HG03064 (cell line): ENCODE results near the gene CACNB4.
"Not testable (repeated sequence)": the region's sequence is repeated elsewhere in the genome, so short reads cannot be mapped to it uniquely, and the experiment has no call there.

Experiments
- ATAC-seq: cut with Tn5 transposase; IDR thresholded peaks from one replicate; pipeline ENCODE4 v1.9.1; 2021; ENCODE audit warnings: low read depth; ENCODE audit not compliant: unreplicated experiment

The CACNB4 gene

DNA sequence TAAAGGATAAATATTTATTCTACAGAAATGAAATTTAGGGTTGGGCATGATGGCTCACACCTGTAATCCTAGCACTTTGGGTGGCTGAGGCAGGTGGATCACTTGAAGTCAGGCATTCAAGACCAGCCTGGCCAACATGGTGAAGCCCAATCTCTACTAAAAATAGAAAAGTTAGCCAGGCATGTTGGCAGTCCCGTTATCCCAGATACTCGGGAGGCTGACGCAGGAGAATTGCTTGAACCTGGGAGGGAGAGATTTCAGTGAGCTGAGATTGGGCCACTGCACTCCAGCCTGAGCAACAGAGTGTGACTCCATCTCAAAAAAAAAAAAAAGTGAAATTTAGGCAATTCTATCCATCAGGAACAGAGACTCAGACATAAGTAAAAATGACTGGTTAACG, 8.1 kb downstream of the CACNB4 start:
- not testable (repeated sequence) for ATAC-seq

DNA sequence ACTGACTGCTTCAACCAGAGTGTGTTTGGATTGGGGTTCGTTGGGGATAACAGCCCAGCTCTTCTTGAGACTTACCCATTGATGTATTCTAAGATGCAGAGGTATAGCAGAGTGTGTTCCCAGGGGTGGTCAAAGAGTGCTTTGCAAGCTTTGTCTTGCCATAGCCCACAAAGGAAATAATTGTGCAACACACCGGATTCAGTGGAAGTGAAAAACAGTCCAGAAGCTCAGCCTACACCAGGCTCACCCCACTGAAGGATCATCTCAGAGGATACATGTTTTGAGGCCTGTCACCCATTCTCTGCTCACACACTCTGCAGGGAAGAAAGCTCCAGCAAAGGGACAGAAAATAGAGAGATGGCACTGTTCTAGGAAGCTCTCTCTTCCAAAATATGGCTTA, 9.6 kb downstream of the CACNB4 start:
- no peak for ATAC-seq

DNA sequence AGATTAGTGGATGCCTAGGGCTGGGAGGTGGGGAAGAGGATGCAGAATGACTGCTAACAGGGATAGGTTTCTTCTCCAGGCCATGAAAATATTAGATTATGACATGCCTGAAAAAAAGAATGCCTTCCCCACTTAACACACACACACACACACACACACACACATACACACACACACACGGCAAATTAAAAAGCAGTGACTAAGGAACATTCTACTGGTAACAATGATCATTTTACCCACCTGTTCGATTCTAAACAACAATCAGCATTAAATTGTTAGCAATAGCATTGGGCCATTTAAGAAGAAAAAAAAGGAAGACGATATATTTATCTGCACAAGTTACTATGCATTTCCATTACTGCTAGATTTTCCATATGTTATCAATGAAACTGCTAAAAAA, 10.8 kb downstream of the CACNB4 start:
- no peak for ATAC-seq

DNA sequence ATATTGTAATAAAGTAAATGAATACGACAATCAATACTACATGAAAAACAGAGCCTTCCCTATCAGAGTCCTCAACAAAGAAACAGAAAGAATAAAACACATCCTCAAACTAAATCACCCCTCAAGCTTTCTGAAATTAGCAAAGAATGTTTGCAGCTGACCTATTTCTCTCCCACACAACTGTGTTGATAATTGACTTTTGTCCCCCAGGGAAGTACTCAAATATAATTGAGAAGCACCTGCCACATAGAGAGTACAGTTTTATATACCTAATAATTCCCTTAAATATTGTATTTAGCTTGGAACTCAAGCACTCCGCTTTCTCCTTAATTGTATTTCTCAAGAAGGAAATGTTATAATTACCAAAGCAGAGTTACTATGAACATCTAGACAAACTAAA, 12.6 kb downstream of the CACNB4 start:
- no peak for ATAC-seq

DNA sequence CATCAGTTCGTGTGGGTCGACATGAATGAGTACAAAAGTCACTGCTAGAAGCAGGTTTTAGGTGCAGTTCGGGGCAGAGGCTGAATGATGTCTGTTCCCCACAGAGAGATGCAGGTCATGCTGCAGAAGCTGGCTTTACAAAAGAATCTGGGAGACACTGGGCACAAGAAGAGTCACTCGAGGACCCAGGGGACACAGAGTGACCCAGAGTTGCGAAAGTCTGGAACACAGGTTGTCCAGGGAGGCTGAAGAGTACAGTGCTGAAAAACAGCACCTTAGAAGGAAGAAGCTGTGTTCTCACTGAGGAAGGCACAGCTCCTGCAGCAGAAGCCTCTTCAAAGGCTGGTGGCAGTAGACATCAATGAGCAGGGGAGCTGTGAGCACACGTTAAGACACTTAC, 14.8 kb downstream of the CACNB4 start:
- no peak for ATAC-seq

DNA sequence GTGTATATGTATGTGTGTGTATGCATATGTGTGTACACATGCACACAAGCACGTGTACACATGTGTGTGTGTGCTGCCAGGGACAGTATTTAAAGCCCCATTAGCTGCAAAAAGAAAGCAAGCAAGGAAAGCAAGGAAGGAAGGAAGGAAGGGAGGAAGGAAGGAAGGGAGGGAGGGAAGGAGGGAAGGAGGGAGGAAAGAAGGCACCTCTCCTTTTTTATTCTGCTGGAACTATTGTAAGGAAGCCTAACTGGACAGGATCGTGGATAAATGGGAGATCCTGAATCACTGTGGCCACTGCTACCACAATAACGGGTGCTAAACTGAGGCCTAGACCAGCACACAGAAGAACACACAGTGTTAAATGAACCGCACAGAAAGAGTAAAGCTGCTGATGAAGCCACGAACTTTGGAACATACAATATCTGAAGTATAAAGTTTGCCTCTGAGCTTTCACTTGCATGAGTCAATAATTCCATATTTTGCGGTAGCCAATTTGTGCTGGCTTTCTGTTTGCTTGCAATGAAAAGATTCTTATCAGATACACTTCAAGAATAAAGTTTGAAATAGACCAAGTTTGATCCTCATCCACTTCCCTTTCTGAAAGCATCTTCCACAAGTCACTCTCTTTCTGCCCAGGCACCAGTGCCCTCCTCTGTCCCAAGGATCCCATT, 15.5 kb downstream of the CACNB4 start:
- no peak for ATAC-seq

DNA sequence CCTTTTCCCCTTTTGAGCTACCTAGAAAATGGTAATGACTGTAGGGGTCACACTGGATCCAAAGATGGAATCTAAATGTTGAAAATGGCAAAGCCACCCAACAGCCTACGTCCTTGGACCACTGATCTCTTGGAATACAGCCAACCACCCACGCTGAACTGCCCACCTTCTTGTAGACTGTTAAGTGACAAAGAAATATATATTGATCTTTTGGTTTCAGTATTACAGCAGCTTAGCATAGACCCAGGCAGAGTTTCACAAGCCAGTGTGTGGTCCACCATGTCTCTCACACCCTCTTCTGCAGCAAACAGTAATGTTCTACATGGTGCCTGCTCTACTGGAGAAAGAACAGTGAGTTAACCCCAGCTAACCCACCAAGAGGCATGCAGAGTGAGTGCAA, 20.2 kb downstream of the CACNB4 start:
- no peak for ATAC-seq

DNA sequence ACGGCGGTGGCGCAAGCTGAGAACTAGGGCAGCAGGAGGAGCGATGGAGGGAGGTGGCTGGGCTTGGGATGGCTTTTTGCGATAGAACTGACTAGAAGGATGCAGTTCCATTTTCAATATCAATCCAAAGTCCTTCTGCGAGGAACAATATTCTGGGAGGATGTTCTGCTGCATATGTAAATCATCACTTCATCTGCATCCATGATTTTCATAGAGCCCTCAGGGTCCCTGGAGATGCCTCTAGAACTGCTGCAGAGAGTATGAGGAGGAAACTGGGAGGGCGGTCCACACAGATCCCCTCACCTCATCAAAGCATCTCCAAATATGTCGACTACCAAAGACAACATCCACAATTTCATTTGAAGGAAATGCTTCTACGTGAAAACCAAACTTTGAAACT, 20.8 kb downstream of the CACNB4 start:
- no peak for ATAC-seq

DNA sequence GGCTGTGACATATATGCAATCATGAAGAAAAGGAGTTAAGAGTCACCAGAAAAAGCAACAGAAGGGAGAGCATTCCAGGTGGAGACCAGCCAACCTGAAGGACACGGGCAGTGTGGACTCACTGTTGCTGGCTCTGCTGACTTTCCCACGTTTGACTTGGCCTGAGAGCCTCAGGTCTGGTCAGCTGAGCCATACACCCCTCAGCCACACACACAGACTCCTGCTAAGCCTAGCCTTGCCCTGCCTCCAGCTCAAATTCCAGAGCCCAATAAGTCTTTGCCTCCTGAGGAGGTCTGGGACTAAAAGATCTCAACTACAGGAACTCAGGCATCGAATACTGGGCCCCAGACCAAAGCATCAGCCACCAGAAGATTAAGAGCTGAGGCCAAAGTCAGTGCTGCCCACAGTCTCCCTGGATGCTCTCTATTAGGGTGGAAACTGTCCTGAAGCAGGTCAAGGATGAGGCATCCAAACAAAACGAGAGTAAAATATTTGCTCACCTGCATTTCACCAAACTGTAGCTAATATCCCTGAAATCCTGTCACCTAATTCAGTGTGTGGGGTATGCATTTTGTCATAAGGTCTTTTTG, 23.3 kb downstream of the CACNB4 start:
- ATAC-seq, result no peak

DNA sequence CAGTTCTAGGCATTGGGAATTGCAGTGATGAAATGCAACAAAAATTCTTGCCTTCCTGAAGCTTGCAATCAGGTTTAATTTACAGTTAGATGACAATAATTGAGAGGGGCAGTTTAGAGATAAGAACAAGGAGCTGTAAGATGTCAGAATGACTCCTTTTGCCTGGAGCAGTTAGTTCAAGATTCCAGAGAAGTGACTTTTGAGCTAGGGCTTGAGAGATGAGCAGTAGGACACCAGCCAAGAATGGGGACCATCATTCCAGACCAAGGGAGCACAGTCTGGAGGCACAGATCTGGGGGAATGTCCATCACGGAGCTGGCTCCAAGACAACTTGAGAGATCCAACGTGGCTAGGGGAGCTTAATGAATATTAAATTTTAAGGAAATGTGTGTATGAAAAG, 26.8 kb downstream of the CACNB4 start:
- ATAC-seq, result no peak

DNA sequence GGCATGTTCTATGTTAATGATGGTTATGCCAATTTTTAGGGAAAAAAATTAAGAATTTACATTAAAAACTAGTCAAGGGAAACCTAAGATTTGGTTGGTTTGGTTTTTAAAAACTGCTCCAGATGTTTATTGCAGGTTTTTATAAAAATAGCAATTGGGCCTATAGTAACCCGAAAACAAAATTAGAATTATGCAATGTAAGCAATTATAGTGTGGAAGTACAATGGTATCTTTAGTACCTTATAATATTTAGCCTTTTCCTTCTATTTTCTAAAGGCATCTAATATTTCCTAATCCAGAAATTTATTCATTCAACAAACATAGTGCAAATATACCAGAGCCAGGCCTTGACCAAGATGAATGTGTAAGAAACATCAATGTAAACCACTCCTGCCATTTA, 27.3 kb downstream of the CACNB4 start:
- ATAC-seq, result no peak

DNA sequence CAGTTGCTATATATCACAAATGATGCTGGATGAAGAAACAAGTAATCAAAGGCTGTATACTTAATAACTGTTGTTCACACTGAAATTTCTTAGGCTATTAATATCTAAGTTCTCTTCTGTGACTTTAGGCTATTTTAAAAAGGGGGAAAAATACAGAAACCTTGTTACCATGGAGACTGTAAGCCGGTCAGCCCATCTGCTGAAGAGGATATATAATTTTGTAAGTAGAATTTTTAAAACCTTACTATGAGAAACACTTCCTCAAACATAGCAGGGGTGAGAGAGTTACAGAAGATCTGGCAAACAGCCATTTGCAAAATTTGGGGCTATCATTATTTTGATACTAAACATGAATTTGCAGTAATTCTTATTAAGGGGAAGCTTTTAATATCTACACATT, 27.8 kb downstream of the CACNB4 start:
- ATAC-seq, result peak; percentile 82

DNA sequence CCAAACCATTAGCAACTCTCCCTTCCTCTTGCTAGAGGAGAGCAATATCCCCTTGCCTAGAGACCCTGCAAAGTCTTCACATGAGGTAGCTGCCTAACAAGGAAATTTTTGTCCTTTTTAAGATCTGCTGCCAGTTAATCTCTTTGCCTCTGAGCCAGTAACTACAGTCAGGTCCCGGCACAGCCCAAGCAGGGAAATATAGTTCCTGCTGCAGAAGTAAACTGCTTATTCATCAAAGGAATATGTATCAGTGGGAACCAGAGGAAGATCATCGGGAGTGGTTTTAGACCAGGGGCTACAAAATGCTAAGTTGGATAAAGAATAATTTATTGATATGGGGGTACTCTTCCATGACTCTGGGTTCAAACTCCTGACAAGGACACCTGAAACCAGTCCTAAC, 30.6 kb downstream of the CACNB4 start:
- ATAC-seq, result no peak

DNA sequence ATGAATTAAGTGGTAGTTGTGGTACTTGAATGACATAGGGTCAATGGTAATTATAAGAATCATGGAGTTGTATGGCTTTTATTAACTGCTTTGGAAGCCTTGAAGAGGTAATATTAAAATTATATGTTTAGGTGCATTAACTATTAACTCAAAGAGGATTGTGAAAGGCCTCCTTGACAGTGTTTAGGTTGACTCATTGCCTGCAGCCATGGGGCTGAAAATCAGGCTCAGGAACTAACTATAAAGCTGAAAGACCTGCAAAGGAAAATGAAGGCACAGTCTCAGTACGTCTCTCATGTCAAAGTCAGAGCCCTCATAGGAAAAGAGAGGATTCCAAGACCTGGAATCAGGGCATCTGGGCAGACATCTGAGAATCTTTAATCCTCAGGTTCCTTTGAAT, 31.0 kb downstream of the CACNB4 start:
- no peak for ATAC-seq

DNA sequence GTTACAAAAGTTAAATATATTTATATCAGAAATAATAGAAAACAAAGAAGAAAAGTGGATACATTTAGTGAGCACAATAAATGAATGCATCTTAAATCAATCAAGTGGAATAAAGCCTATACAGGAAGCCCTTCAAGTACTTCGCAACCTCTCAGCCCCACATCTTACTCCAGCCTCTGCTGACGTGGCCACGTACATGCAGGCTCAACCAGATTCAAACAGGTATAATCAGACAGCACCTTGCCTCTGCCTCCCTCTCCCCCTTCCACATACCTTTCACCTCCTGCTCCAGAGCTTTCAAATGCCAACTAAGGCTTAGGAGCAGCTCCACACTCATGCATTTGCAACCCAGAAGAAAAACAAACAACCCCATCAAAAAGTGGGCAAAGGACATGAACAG, 32.9 kb downstream of the CACNB4 start:
- ATAC-seq, result no peak

DNA sequence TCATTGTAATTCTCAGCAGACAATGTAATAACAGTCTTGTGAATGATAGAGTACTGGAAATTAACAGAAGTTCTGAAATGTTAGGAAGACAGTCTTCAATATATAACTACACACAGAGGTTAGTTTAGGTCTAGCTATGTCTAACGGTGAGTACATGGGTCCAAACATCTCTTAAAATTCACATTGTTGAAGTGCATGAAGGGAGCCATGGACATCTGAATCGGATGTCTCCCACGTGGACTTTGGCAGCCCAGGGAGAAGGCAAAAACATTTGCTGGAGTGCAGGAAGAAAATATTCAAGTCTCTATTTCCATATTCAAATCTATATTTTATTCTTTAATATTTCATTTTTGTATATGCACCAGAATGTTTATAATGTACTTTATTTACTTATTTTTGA, 34.8 kb downstream of the CACNB4 start:
- no peak for ATAC-seq

DNA sequence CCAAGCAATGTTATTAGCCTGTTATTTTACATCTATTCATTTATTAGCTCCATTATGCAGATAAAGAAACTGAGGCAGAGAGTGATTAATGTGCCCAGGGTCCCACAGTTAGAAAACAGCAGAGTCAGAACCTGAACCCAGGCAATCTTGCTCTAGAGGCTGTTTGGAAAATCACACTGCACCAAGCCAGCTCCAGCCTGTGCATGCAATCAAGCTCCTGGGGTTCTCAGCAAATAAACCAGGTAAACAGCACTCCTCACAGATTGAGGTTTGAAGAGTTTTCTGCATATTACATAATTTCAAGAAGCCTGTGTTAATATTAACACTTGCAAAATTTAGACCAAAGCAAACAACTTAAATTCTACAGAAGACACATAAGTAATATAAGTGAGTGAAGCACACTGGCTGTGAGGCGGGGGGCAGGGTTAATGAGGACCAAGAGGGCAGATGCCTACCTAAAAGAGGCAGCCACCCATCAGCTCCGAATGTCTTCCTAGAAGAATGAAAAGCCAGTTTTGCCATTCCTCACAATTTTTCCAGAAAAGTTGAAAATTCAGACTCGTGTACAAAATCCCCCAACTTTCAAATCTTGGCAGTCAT, 35.4 kb downstream of the CACNB4 start:
- ATAC-seq, result no peak

DNA sequence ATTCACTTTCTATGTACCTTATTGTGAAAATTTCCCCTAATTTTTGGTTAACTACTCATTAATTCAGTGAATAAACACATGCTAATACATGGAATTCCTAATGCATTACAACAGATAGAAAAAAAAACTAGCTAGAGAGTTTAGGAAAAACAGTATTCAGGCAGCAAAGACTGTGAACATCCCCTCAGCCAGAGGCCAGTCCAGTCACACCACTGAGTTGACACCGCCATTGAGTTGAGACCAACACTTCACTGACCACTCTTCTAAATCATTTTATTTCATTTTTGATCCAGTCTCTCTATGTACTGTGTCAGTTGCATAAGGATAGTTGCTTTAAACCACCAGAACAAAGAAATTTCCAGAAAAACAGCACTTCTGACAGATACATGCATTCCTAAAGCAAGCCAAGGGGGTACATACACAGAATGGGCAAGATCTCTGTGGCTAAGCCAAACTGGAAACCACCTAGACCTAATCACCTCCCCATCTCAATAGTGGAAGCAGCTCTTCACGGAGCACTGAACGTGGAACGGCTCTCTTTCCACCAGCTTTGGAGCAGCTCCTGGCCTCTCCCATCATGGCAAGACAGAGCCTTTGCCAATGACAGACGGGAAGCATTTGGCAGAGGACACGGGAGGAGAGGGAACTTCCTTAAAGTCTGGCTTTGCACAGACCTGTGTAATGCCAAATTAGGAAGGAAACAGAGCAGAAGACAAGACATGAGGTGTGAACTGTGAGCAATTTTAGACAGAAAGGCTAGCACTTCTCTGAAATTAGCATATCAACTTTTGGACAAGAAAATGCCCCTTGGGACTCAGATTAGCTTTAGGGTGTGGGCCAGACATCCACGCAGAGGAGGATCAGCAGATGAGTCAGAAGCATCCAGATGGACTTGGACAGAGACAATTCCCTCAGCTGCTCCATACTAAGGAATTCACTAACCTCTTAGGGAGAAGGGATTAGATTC, 36.4 kb downstream of the CACNB4 start:
- no peak for ATAC-seq

DNA sequence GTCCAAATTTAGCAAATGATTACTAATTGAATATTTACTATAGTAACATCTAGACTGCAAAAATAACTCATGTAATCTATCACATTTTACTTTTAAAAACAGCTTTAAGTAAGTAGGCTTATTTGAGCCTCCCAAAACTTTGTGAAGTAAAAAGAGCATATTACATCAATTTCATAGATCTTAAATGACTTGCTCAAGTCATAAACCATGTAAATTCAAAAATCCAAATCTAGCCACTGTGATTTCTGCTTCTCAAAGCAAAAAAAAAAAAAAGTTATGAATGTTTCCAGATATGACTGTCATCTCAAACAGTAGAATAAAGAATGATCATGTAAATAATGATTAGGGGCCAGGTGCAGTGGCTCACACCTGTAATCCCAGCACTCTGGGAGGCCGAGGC, 37.5 kb downstream of the CACNB4 start:
- no peak for ATAC-seq

DNA sequence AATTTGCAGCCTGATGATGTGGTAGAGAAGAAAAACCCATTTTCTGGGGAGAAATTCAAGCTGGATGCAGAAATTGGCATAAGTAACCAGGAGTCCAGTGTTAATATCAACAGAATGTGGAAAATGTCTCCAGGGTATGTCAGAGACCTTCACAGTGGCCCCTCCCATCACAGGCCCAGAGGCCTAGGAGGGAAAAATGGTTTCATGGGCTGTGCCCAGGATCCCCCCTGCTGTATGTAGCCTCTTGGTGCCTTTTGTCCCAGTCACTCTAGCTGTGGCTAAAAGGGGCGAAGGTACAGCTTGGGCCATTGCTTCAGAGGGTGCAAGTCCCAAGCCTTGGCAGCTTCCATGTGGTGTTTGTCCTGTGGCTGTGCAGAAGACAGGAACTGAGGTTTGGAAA, 40.2 kb downstream of the CACNB4 start:
- no peak for ATAC-seq

DNA sequence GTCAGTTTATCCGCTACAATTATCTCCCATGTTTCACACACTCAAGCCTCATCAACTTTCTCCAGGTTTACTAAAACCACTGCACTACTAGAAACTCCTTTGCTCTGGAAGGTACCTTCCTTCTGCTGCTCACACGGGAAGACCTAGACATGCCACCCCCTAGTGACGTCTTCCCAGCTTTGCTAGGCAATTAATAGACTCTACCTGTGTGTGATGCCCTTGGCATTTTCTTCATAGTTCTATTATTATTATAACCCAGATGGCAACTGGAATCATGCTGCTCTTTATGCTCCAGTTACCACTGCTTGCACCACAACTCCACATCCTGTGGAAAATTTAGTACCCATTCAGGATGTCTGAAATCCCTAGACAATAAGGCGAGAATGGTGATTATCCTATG, 42.4 kb downstream of the CACNB4 start:
- no peak for ATAC-seq
